Left cardiac atrium (tissue), 4 donors: ENCODE measurements around the gene LRSAM1. TPM values are rescaled to one million over a fixed set of nuclear protein-coding genes. Genes with fewer than 3 reads are reported as not detected.
A peak's percentile ranks its signal among the peaks of the same experiment; 100 is the strongest.

Source experiments
- ATAC-seq, 2 donors: fragments of 200-7000 bp; cut with Tn5 transposase; one replicate each; pipeline ENCODE4 v1.9.1; 2020; ENCODE audit warnings: mild to moderate bottlenecking in 2 of 2, moderate library complexity in 2 of 2
- DNase-seq: peaks from one replicate; pipeline ENCODE4 v3.0.0-alpha.2; 2020
- intact Hi-C, 2 donors: fragments of 100-400 bp; cut with DNase I; formaldehyde crosslinking; loops; one replicate each; pipeline versions ENCODE4 v1.14.1 to v1.15.1; 2022 to 2023
- total RNA-seq, 2 donors: library from RNA; stranded (reverse); fragmentation: NEBNext Ultra II Directional; extraction: Animal tissue kit (Norgen Biotek cat#: 25700); gene quantifications; one replicate each; pipeline ENCODE4 v1.2.1, GENCODE V29; 2021
- donor health status: DM: no; HTN: yes; CAD: no.
- donor health status: DM: no; HTN: yes; CAD: no; lungs with severe emphysema.
- donor health status: DM: yes; HTN: yes; CAD: no.
- donor health status: Dilated cardiomyopathy.

The LRSAM1 gene
- total RNA-seq, 2 donors from 2014 or later = 17.2 to 22.6 TPM

DNA sequence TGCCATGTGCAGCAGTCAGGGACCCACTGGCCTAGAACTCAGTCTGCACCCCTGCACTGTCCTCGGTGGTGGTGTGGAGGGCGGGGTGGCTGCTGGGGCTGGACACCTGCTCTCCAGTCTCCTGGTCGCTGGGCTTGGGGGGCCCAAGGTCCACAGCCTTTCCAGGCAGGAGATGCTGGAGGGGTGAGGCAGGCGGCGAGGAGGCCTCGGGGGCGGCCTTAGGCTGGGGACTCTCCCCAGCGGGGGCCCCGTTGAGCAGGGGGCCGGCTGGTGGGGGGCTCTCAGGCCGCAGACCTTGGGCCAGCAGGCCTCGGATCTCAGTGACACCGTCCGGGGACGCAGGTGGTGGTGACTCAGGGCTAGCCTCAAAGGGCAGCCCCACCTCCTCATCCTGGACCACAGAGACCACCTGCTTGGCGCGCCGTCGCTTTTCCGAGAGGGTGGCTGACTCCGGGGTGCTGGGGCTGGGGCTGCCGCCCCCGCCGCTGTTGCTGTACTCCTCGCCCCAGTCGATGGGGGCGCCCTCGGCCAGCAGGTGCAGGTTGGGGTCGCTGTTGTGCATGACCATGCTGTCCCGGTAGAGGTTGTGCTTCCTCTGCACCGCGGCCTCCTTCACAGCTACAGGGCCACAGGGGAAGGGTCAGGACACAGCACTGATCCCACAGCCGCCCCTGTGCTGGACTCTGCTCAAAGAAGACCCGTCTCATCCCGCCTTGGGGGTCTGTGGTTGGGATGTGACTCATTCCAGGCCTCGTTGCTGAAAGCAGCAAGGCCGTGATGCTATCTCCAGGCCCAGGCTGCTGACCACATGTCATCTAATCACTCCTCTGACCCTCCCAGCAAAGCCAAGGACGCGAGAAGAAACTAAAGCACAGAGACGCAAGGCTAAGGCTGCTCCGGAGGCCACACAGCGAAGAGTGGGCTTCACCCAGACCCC, 55.8 kb downstream of the LRSAM1 start:
- no peak for DNase-seq
- intact Hi-C loops = no loop called here
- ATAC-seq = no peak

DNA sequence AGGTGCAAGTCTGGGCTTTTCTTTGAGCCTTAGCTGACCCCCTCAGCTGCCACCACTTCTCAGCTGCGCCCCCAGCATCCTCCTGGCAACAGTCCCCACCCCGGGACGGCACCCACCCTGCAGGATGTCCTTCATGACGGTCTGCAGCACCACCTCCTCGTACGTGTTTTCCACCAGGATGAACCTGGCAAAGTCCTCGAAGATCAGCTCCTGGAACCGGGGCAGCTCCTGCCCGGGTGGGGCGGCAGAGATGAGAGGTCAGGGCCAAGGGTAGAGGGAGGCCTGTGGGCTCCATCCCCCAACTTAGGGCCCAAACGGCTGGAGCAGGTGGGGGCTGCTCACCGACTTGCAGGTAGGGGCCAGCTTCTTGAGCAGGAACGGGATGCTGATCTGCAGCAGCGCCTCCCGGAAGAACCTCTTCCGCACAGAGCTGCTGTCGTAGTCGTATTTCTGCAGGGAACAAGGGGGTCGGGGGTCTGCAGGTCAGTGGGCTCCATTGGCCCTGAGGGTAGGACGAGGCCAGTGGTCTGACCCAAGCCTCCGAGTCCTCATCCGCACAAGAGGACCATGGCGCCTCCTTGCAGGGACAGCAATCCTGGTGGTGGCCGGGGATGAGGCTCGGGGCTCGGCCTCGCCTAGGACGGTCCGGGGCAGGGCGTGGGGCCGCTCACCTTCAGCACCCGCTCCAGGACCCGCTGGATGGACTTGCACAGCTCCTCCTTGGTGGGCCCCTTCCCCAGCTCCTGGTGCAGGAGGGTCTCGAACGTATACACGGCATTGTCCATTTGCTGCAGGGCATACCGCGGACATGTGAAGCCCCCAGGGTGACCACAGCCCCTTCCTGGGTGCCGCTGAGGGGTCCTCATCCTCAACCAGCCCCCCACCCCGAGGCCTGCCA, 56.7 kb downstream of the LRSAM1 start:
- intact Hi-C loops = no loop called here
- no peak for ATAC-seq

DNA sequence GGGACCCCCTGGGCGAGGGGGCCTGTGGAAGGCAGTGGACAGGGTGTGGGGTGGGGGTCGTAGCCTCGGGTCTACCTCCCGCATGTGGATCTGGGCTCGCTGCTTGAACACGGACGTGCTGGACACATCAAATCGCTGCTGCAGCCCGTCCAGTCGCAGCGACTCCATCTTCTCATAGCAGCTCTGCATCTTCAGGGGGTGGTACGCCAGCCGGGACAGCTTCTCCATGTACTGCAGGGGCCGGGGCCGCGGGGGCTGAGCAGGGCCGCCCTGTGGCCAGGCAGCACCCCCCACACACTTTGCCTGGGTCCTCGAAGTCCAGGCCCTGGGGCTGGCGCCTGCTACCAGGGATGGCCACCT, 57.6 kb downstream of the LRSAM1 start:
- intact Hi-C loops = no loop called here
- DNase-seq = no peak
- ATAC-seq = no peak

More for the DNA sequence above, 56.7 kb downstream of the LRSAM1 start:
- DNase-seq = no peak

DNA sequence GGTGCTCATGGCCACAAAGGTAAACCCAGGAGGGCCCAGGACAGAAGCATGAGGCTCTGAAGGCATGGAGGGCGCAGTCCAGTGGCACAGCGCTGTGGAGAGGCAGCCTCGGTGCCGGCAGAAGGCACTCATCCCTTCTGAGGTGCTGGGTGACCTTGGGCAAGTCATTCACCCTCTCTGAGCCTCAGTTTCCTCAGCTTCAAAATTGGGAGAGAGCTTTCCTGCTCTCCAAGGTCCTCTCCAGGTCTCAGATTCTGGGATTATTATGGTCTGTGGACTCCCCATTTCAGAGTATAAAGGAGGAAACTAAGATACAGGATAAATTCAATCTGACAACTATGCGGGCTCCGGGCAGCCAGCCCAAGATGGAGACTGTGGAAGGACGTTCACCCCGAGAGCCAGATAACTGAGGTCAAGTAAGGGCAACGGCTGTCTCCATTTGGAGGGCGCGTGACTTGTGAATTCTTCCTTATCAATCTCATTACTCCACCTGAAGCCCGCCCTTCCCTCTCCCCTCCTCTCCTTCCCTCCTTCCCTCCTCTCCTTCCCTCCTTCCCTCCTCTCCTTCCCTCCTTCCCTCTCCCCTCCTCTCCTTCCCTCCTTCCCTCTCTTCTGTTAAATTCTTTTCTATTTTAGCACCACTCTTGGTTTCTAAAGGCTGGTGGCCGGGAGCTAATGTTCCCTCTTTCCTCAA, 58.1 kb downstream of the LRSAM1 start:
- intact Hi-C loops = no loop called here
- no peak for DNase-seq
- peak; percentile 29 to 39 for ATAC-seq

DNA sequence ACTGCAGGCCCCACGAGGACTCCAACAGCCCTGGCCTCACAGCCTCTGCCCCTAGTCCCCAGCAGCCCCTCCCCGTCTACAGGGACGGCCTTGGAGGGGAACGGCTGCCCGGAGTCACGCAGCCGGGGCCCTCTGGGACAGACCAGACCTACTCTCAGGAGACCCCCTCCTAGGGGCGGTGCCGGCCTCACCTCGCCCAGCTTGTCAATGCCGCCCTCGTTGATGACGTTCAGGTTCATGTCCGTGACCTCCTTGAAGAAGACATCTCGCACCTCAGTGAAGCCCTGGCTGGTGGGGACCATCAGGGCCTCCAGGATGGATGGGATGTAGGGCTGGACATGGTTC, 58.6 kb downstream of the LRSAM1 start:
- ATAC-seq (peak; percentile 4 to 35), DNase-seq (no peak)
- intact Hi-C loops = loop anchor here in 1 of 2 donors (5.0 kb wide), 1 partner anchor 62 kb away; no protein-coding TSS in a partner anchor

DNA sequence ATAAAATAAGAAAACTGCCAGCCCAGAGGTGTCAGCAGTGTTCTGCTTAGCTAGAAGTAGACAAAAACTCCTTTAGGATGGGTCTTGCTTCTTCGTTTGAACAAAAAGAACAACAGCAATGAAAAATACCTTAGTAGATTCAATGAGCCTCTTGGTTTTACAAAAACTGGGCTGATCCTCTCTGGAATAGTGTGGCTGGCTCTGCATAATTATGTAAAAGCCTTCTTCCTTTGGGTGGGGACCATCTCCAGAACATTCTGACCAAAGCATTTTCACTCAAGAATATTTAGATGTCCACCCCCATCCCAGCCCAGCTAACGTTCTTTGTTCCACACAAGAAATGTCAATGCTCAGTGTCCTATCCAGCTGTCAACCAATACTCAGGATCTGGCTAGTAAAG, 63.2 kb downstream of the LRSAM1 start:
- no peak for ATAC-seq

DNA sequence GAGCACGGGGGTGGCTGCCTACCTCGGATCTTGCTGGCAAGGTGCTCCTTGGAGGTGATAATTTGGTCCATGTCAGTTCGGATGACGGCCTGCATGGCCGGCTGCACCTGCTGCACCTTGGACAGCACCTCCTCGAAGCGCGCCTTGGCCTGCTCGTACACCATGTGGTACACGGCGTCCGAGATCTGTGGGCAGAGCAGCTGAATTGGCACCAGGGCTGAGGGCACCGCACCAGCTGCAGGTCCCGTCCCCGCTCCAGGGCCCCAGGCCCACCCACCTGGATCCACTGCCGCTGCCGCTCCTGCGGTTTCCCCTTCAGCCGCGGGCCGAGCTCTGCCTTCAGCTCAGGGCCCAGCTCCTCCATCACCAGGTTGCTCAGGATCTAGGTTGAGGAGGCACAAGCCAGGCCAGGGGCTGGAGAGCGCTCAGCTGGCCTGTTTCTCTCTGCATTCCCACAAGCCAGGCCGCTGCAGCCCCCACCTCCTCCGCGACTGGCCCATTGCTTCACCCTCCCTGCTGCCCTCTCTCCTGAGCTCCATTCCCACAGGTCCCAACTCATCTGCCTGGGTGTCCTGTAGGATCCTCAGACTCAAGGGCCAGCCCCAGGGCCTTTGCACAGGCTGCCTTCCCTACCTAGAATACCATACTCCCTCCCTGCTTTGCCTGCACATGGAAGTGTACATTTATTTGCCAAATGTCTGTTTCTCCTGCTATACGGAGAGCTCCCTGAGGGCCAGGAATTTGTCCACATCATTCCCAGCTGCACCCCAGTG, 65.7 kb downstream of the LRSAM1 start:
- intact Hi-C loops = no loop called here

More for the DNA sequence above, 63.2 kb downstream of the LRSAM1 start:
- no peak for DNase-seq
- intact Hi-C loops = loop anchor here in 1 of 2 donors (5.0 kb wide), 1 partner anchor 58 kb away; no protein-coding TSS in a partner anchor

DNA sequence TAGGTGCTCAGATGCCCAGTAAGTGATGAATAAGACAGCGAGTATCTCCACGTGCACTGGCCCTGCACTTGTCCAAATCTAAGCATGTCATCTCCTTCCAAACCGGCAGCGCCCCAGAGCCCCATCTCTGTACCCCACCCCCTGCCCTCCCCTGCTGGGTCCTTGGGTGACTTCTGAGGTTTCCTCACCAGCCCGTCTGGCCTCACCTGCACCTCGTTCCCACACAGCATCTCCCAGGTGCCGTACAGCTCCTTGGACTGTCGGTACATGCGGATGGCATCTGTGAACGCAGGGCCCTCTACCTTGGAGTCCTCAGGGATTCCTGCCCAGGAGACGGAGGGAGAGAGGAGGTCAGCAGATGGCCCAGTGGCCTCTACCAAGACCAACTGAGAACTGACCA, 66.3 kb downstream of the LRSAM1 start:
- intact Hi-C loops = no loop called here
- ATAC-seq = no peak
- DNase-seq = no peak

More for the DNA sequence above, 65.7 kb downstream of the LRSAM1 start:
- DNase-seq (no peak), ATAC-seq (no peak)

DNA sequence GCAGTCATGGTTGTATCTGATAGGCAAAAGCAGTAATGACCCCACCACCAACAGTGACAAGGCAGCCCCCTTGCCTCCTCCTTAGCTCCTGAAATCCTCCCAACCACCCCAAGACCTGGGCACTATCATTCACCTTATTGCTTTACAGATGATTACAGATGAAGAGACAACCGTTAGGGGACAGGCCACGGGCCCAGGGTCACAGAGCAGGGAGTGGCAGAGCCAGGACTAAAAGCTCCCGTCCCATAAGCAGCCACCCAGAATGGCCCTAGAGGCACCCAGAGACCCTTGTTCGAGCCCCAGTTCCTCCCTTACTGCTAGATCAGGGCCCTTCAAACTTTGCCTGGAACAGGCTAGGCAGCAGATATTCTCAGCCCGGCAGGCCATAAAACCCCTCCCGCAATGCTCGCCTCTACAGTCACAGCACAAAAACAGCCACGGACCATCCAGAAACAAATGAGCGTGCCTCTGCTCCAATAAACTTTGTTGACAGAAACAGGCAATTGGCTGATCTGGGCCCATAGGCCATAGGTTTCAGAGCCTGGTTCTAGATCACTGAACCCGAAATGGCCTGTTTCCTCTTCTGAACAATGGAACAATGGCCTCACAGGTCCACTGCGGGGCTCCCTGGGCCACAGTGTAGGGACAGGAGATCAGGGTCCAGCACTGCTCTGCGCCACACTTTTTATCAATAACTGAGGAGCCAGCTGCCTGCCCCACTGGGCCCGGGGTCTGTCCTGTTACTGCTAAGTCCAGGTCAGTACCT, 67.0 kb downstream of the LRSAM1 start:
- DNase-seq (no peak), ATAC-seq (no peak)
- intact Hi-C loops = no loop called here

DNA sequence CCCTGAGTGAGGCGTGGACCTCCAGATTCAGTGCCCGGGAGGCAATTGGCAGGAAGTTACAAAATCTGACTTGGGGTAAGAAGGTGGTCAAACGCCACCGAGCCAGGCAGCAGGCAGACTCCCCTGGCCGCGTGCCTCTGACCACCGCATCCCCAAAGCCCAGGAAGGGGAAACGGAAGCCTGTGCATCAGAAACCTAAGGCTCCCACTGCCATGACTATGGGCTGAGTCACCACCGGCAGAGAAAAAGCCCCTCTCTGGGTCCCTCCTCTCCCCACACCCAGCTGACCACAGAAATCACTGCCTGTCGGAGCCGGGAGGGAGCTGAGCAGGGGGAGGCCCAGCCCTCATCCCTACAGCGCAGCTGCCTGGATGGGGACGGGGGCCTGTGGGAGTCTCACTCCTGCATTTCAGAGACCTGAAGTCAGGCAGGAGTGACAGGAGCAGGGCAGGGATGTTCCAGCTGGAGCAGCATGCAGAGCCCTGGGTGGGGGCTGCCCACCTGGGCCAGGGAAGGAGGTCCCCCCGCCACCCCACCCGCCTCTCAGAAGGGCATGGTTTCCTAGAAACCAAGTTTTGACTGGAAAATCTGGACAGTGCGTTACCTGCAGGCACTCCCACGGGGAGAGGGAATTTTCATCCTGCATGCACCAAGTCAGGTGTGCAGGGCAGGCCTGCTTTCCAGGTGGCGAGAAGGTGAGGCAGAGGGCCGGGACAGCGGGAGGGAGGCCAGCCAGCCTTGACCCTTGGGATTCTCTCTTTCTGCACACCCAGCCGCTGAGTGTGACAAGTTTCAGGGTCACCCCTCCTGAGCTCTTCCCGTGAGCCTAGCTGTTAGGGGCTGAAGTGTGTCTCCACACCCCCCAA, 68.2 kb downstream of the LRSAM1 start:
- intact Hi-C loops = no loop called here
- peak; percentile 43 to 67 for ATAC-seq

DNA sequence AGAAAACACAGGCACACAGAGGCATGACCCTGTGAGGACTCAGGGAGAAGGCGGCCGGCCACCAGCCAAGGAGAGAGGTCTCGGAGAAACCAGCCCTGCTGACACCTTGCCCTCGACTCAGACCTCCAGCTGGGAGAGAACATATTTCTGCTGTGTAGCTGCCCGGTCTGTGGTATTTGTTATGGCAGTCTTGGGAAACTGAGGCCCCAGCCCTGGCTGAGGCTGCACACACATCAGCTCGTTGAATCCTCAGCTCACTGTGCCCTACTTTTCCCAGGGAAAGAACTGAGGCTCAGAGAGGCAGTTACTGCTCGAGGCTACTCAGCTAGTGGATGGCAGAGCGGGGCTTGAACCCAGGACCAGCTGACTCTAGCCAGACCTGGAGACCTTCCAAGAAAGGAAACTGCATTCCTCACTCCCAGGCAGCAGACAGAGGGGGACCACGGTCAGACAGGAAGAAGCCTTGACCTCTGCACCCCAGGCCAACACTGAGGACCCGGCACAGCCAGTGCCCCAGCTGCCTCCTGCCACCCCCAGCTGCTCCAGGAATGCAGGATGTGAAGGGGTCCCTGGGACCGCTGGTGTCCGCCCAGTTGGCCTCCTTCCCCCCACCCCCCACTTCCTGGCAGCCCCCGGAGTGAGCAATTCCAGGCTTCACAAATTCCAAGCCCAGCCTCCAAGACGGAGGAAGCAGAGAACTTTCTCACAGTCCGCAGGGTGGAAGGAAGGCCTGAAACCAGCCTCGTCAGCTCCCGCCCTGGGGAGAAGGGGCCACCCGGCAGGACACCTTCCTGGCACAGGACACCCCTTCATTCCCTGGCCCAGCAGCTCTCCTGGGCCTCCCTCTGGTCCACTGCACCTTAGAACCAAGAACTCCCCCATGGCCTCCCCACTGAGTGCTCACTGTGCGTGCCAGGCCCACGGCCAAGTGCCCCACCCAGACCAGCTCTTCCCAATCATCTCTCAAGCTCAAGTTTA, 69.9 kb downstream of the LRSAM1 start:
- intact Hi-C loops = no loop called here
- DNase-seq (peak; percentile 62), ATAC-seq (peak; percentile 64)

More for the DNA sequence above, 68.2 kb downstream of the LRSAM1 start:
- peak; percentile 56 for DNase-seq

DNA sequence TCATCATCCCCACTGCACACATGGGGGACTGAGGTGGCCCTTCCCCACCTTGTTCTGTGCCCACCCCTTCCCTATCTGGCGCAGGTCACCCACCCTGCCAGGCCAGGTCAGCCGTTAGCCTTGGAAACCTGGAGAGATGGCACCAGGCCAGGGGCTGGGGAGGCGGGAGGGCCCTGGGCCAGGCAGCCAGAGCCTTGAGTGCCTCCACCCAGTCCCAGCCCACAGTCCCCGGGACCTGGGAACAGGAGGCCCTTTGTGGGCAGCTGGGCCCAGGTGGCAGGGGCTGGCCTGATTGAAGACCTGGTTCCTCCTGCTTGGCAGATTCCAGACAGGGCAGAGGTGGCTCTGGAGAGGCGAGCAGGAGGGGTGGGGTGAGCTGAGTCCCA, 70.6 kb downstream of the LRSAM1 start:
- peak; percentile 60 for DNase-seq
- intact Hi-C loops = no loop called here
- peak; percentile 18 to 54 for ATAC-seq

DNA sequence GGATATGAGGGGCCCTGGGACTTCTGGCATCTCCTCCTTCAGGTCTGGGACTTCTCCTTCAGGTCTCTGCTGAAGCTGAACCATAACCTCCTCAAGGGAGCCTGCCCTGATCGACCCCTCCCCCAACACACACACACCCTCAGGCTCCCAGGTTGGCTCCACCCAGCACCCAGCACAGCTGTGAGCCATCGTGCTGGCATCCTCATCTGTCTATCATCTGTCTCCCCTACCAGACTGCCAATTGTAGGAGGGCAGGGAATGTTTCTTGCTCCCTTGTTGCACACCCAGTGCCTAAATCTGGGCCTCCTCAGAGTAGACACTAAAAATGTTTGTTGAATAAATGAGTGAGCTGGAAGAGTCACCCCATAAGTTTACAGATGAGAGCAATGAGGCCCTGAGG, 71.4 kb downstream of the LRSAM1 start:
- ATAC-seq (peak in 1 of 2 donors; percentile 51), DNase-seq (no peak)
- intact Hi-C loops = no loop called here

DNA sequence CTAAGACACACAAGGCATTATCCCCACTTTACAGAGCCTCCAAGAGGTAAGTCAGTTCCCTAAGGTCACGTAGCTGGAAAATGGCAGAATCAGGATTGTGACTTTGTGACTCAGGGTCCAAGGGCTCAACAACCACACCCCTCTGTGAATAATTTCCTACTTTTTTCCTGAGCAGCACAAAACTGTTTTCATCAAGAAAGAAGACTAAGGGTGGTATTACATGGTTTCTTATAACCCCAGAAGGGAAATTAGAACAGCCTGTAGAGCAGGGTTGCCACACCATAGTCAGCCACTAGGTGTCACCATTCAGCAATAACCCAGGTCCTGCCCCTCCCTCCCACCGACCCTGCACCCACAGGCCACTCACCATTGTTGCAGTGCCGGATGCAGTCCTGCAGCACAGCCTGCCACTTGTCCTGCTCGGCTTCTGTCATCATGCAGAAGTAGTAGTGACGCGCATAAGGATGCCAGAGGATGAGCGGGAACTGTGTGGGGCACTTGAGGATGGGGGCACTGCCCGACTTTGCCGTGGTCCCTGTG, 72.1 kb downstream of the LRSAM1 start:
- intact Hi-C loops = no loop called here
- ATAC-seq (no peak), DNase-seq (no peak)

DNA sequence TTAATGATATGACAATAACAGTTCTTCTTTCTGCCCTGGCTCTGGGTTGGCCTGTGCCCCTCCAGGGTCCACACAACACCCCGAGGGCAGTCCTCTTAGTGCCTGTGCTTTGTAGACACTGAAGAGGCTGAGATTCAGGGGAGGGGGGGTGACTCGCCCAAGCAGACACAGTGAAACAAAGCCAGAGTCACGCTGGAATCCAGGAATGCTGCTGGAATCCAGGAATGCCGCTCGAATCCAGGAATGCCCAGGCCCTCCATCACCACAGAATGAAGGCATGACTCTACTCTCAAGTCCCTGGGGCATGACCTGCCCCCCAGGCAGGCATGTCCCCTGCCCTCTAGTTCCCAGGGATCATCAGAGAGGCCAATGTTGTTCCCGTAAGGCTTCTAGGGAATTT, 73.1 kb downstream of the LRSAM1 start:
- intact Hi-C loops = no loop called here
- DNase-seq (no peak), ATAC-seq (no peak)
